BE2C (cell line): ENCODE measurements around the gene NTRK3.

Experiments
- DNase-seq: peaks from one replicate; pipeline ENCODE4 v3.0.0-alpha.2; 2020
- H3K27me3 ChIP-seq: fragments of 250-450 bp; sonication (Bioruptor Pico); 2 replicates; pipeline ENCODE4 v1.5.1; 2020; ENCODE audit warnings: mild to moderate bottlenecking
- H3K36me3 ChIP-seq: fragments of 250-450 bp; sonication (Bioruptor Pico); 2 replicates; pipeline ENCODE4 v1.5.1; 2020; ENCODE audit warnings: mild to moderate bottlenecking
- H3K4me1 ChIP-seq: fragments of 250-450 bp; sonication (Bioruptor Pico); 2 replicates; pipeline ENCODE4 v1.5.1; 2020
- H3K4me3 ChIP-seq: 2 replicates; pipeline ENCODE4 v1.5.1; 2011; ENCODE audit warnings: low read depth, low read length
- H3K9me3 ChIP-seq: fragments of 250-450 bp; sonication (Bioruptor Pico); 2 replicates; pipeline ENCODE4 v1.5.1; 2020
- CTCF ChIP-seq: IDR thresholded peaks from 2 replicates; pipeline ENCODE4 v1.5.1; 2012; ENCODE audit warnings: mild to moderate bottlenecking, low read depth, low read length

Gene NTRK3

DNA sequence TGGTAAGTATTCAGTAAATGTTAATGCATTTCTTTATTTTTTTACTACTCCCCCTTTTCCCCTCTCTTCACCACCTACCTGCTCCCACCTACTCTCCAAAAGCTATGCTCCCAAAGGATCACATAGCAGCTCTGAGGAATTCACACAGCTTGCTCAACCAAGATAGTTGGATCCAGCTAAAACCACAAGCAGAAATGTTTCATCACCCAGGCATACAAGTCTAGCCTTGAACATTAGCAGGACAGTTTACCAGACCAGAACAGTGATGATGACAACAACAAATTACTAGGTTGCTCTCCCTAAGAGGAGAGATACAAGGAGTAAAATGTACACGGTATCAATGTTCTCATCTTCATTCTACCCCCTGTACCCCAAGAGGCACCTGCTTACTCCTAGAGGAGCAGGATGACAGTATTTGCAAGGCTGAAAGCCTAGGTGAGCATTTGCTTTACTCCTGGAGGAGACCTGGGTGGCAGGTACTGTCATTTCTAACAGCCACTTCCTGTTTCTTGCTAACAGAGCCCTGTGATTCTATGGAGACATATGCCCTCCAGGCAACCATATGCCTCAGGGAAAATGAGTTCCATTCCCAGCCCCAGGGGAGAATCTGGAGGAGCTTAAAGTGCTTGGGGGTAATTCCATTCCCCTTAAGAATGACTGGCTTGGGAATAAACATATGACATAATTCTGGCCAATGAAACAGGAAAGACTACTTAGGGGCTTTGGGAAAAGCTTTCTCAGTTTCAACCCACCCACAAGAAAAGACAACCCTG is 237.5 kb downstream of the NTRK3 start:
- peaks cover 18% of the 10 kb centered on the region for H3K4me1 ChIP-seq
- H3K4me3 ChIP-seq, result no peak overlapping the region
- no peaks in the 10 kb centered on the region for H3K9me3 ChIP-seq
- DNase-seq, result no peak
- no peaks in the 10 kb centered on the region for H3K27me3 ChIP-seq
- TF ChIP-seq CTCF, result no peak
- no peaks in the 10 kb centered on the region for H3K36me3 ChIP-seq

- DNase-seq, result no peak
- peaks cover 13% of the 10 kb centered on the region for H3K4me1 ChIP-seq
- no peaks in the 10 kb centered on the region for H3K9me3 ChIP-seq
- no peak overlapping the region for H3K4me3 ChIP-seq
- H3K27me3 ChIP-seq, result no peaks in the 10 kb centered on the region
- no peaks in the 10 kb centered on the region for H3K36me3 ChIP-seq
- no peak for TF ChIP-seq CTCF
Observed at GRCh38 chr15:88017753-88018152, 238.8 kb downstream of the NTRK3 start.

DNA sequence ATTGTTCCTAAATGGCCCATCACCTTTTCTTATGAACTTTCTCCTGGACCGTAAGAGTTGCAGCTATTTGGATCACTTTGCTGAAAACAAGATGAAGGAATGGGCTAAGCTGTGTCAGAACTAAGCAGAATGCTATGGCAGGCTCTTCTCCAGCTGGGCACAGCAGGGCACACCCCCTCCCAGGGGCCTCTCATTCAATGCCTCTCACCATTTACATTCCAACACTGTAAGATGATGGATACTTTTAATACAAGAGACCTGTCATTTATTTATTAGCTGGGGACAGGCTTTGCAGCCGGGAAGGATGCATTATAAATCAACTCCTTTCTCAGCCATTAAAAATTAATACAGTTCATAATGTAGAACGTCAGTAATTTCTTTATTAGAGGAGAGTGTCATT is 240.1 kb downstream of the NTRK3 start:
- H3K36me3 ChIP-seq, result no peaks in the 10 kb centered on the region
- no peaks in the 10 kb centered on the region for H3K27me3 ChIP-seq
- no peak for TF ChIP-seq CTCF
- H3K4me1 ChIP-seq, result peaks cover 11% of the 10 kb centered on the region
- H3K9me3 ChIP-seq, result no peaks in the 10 kb centered on the region
- no peak overlapping the region for H3K4me3 ChIP-seq
- no peak for DNase-seq

- Histone ChIP-seq H3K9me3 (no peaks in the 10 kb centered on the region), H3K4me1 (peaks cover 11% of the 10 kb centered on the region), H3K36me3 (no peaks in the 10 kb centered on the region), H3K27me3 (no peaks in the 10 kb centered on the region), H3K4me3 (no peak overlapping the region)
- peak; percentile 58 for TF ChIP-seq CTCF
- peak; percentile 54 for DNase-seq
Observed at GRCh38 chr15:88015228-88015860, 241.2 kb downstream of the NTRK3 start.

- H3K4me1 ChIP-seq, result peaks cover 11% of the 10 kb centered on the region
- TF ChIP-seq CTCF, result no peak
- DNase-seq, result no peak
- H3K4me3 ChIP-seq, result no peak overlapping the region
- H3K9me3 ChIP-seq, result no peaks in the 10 kb centered on the region
- no peaks in the 10 kb centered on the region for H3K27me3 ChIP-seq
- no peaks in the 10 kb centered on the region for H3K36me3 ChIP-seq
Observed at GRCh38 chr15:88014454-88015160, 241.9 kb downstream of the NTRK3 start.
